SK-N-SH treated with all-trans-retinoic acid at 6 μM for 48 hours (cell line): ENCODE results near the gene LAMA1.

ENCODE experiments used
- OSR1 ChIP-seq: fragments of 250-450 bp; sonication (Bioruptor Pico); IDR thresholded peaks from 2 replicates; pipeline ENCODE4 v1.8.0; 2022; ENCODE audit warnings: moderate library complexity, mild to moderate bottlenecking, inconsistent platforms
- PATZ1 ChIP-seq: fragments of 250-450 bp; sonication (Bioruptor Pico); IDR thresholded peaks from 2 replicates; pipeline ENCODE4 v1.8.0; 2020; ENCODE audit warnings: mild to moderate bottlenecking, moderate library complexity, borderline replicate concordance
- POU6F1 ChIP-seq: fragments of 250-450 bp; sonication (Bioruptor Pico); IDR thresholded peaks from 2 replicates; pipeline ENCODE4 v1.8.0; 2021; ENCODE audit warnings: low read depth, mild to moderate bottlenecking, moderate library complexity, borderline replicate concordance

- TF ChIP-seq POU6F1 (CRISPR knock-in tag) (no peak), PATZ1 (no peak), OSR1 (no peak)
Measured at GRCh38 chr18:6960124-6960523, 157.5 kb downstream of the LAMA1 start.
